GM21717 (cell line): ENCODE results near the gene TNRC6C.
"Not testable (repeated sequence)": the region's sequence is repeated elsewhere in the genome, so short reads cannot be mapped to it uniquely, and the experiment has no call there.

Experiments
- ATAC-seq: cut with Tn5 transposase; IDR thresholded peaks from one replicate; pipeline ENCODE4 v1.9.1; 2021; ENCODE audit warnings: mild to moderate bottlenecking, moderate library complexity; ENCODE audit not compliant: unreplicated experiment

TNRC6C gene

DNA sequence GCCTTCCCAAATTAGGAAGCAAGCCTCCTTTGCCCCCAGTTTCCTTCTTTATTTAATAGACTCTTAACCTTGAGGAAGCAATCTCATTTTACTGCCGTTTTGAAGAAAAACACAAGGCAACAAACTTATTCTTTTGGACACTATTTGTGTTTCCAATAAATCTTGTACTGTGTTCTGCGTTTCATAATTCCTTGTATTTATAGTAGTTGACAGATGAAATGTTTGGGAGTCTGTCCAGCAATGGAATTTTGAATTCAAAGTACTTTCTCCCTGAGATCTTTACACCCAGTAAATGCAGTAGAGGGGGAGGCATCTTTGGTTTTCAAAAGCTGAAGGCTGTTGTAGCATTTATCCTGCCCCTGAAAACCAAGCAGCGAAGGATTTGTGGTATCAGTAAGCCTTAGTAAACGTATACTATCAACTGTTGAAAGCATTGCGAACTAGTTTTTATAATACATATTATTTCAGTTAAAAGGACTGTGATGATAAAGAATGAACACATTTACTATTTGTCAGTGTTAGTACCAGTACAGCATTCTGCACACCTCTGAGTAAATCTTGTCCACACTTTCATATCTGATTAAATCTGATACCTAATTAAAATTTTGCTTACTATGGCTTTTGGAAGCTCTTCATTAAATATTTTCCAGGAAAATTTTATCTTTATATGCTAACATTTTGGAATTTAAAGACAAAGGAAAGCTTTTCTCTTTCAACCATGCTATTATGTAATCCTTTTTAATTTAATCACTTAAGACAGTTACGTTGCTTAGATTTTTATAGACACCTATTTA is 83.1 kb downstream of the TNRC6C start:
- no peak for ATAC-seq

DNA sequence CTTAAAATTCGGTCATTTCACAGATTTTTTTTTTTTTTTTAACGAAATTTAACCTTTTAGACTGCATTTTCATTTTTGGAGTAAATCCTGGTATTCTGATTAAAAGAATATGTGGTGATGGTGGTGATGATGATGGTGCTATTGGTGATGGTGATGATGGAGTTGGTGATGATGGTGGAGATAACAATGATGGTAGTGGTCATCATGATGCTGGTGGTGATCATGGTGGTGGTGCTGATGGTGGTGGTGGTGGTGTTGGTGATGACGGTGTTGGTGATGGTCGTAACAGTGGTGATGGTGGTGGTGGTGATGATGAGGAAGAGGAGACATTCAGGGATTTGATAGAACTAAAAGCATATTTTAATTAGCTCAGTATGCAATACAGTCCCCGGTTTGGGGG is 84.0 kb downstream of the TNRC6C start:
- ATAC-seq, result no peak

DNA sequence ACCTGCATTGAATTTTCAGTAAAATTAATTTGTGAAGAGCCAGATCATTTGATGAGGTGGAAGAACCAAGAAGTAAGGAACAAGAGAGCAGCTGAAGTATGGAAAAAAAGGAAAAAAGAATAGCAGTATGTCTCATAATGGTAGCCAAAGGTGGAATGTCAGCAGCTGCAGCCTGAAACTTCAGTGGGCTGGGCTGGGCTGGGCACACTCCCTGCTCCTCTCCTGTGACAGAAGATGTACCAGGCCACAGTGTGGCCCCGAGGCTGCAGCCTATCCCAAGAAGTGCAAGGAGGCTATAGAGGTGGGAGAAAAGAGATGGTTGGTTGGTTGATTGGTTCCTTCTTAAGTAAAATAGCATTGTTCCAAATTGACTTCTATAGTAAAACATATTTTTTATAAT is 84.5 kb downstream of the TNRC6C start:
- no peak for ATAC-seq

DNA sequence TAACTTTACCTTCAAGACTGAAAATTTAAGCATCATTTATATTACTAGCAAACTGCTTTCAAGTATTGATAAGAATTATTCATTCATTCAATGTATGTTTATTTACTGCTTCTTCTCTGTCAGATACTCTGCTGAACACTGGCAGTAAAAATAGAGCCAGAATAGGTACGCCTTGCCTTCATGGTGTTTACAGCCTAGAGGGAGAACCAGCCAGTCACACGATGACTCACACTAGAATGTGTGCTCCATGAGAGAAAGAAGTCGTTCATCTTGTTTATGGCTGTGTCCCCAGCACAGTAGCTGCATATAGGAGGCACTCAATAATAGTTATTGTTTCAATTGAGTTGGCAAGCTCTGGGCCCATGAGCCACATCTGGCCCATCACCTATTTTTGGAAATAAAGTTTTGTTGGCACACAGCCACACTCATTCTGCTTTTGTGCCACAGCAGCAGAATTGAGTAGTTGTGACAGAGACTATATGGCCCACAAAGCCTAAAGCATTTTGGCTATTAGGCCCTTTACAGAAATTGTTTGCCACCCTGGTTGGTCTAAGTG is 85.9 kb downstream of the TNRC6C start:
- ATAC-seq, result no peak

DNA sequence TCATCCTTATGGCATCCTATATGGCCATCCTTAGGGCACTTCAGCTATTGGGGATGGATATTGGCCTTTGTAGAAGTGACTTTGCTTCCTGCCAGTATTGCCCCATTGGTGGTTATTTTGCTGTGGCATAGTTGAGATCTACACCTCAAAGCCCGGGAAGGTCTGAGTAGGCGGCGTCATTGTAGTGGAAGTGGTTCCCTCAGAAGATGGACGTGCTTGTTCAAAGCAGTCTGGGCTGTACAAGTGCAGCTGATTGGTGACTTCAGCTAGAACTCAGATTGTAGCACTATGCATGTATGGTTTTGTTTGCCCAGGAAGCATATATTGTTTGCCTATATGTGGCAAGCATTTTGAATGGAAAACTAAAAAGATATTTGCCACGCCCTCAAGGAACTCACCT is 86.8 kb downstream of the TNRC6C start:
- ATAC-seq, result no peak

DNA sequence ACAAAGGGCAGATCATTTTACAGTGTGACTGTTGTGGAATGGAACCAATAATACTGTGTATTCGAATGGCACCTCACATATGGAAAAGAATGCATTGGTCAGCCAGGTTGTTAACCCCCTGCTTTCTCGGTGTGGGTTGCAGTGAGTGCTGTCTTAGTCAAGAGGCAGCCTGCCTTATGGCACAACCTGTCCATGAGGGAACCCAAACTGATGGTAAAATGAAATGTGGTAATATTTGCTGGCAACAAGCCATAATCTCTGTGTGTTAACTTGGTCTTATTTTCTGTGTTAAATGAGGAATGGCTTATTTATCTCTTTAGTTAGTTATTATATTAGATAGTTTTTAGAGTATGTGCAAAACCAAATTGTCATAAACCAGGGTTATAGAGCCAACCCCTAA is 88.4 kb downstream of the TNRC6C start:
- no peak for ATAC-seq

DNA sequence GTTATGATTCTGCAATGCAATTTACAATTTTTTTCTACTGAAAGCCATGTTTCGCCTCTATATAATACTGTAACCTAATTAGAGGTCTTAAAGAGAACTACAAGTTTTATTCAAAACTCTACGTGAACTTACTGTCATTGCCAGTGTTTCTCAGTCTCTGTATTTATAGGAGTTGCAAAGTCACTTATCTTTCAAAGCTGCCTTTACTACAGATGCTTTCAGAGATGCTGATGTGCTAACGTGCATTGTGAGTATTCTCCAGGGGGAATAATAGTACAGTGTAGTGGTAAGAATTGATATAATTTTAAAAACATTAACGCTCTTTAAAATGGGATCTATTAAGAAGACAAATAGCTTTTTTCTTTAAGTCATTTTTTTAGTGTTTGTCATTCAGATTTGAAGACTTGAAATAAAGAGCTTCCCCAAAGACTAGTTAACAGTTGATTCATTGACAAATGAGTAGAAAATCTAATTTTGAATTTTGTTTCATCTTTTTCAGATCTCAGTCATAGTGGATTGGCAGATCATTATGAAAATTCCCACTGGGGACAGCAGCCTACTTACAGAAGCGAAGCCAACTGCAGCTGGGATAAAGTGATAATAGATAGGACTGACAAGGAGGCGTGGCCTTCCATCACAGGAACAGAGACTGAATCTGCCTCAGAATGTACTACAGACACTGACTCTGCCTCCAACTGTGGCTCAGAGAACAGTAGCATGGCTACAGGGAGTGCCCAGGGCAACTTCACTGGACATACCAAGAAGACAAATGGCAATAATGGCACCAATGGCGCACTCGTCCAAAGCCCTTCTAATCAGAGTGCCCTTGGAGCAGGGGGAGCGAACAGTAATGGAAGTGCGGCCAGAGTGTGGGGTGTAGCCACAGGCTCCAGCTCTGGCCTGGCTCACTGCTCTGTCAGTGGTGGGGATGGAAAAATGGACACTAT is 90.1 kb downstream of the TNRC6C start:
- no peak for ATAC-seq

DNA sequence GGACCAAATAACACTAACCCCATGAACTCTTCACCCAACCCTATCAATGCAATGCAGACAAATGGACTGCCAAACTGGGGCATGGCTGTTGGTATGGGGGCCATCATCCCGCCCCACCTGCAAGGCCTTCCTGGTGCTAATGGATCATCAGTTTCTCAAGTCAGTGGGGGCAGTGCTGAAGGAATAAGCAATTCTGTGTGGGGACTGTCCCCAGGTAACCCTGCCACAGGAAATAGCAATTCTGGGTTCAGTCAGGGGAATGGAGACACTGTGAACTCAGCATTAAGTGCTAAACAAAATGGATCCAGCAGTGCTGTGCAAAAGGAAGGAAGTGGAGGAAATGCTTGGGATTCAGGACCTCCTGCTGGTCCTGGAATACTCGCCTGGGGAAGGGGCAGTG is 91.1 kb downstream of the TNRC6C start:
- no peak for ATAC-seq

DNA sequence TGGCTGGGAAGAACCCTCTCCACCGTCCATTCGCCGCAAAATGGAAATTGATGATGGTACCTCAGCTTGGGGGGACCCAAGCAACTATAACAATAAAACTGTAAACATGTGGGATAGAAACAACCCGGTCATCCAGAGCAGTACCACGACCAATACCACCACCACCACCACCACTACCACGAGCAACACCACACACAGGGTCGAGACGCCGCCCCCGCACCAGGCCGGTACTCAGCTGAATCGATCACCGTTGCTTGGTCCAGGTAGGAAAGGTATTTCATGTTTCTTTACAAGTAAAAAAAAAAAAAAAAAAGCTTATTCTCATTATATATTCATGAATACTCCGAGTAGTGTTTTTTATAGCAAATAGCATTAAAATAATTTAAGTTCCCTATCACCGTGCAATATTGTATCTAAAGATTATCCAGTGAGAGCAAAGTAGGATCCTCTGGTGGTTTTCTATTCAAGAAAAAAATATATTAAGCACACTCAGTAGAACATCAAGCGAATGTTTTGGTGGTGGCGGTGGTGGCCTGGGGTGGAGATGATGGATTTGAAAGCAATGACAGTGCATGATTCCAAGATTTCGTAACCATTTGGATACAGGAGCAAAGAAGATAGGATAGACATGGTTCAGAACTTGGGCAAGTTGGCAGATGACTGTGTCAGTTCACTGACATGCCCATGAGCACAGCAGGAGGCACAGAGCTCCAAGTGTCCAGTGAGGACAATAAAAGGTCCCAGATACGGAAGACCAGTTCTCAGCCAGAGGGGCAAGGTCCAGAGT is 92.9 kb downstream of the TNRC6C start:
- no peak for ATAC-seq

DNA sequence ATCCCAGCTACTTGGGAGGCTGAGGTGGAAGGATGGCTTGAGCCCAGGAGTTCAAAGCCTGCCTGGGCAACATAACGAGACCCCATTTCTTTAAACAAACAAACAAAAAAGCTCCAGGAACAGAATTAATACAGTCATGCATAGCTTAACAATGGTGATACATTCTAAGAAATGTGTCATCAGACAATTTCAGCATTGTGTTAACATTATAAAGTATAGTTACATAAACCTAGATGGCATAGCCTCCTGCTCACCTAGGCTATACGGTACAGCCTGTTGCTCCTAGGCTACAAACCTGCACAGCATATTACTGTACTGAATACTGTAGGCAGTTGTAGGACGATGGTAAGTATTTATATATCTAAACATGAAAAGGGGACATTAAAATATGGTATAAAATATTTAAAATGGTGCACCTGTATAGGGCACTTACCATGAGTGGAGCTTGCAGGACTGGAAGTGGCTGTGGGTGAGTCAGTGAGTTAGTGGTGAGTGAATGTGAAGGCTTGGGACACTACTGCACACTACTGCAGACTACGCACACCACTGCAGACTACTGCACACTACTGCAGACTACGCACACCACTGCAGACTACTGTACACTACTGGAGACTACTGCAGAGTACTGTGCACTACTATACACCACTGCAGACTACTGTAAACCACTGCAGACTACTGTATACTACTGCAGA is 95.4 kb downstream of the TNRC6C start:
- no peak for ATAC-seq

DNA sequence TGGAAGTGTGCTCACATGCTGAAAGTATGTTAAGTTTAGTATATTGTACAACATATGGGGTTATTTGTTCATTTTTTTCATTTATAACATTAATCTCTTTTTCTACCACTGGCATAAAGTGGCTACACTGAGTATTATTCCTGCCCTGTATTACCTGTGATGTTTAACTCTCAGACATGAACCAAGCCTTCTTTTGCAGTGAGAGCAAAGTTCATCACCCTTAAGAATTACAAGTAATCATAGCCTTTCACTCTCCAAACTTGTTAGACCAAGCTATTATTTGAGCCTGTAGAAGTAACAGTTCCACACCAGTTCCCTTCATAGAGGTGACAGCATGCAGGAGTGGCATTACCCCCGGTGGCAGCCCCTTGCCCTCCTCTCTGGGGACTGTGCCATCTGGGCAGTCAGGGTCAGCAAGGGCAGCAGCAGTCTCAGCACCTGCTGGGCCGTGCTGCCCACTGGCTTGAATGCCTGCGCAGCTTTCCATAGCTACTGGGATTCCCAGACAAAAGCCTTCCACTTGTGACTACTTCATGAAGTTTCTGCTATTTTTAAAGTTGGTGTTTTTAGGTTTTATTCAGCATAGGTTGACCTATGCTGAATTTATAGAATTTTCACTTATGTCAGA is 98.7 kb downstream of the TNRC6C start:
- ATAC-seq, result no peak

DNA sequence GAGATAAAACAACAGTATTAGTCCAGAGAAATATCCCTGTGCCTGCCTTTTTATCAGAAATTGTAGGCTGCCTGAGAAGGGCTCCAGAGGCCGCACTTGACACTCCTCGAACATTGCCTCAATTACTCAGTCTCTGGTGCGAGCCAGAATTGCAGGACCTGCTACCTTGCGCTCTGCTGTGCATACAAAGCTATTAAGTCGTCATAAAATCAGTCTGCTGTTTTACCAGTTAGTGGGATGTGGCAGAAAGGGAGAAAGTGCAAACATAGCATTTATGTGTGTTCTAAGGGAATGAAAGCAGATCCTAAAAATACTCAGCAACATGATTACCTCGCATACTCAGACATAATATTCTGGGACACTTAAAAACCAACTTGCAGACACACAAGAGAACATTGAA is 99.5 kb downstream of the TNRC6C start:
- no peak for ATAC-seq

DNA sequence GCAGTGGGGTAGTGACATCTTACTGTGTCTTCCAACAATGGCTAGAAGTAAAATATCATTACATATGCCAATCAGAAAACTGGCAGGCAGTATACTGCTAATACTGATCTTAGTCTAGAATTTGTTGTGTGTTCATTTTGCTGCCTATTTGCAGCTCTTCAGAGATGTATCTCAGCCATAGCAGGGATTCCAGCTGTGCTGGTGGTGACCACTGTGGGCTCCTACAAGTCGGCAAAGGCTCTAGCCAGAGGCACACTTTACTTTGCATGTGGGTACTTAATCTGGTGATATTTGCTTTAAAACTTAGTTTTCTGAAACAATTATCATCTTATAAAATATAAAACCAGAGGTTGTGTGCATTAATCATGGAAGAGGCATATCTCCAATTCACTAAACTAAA is 100.1 kb downstream of the TNRC6C start:
- ATAC-seq, result no peak

DNA sequence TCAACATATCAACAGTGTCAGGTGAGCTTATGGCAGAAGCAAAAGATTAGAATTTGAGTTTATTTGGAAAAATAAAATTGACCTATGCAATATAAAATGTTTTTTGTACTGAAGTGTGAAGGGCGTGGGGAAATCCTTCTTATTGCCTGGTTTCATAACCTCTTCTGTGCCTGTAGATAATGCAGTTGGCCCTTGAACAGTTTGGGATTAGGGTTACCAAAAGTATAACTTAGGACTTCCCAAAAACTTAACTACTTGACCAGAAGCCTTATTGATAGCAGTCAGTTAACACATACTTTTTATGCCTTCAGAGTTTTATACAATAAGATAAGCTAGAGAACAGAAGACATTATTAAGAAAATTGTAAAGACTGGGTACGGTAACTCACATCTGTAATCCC is 104.1 kb downstream of the TNRC6C start:
- ATAC-seq, result no peak

DNA sequence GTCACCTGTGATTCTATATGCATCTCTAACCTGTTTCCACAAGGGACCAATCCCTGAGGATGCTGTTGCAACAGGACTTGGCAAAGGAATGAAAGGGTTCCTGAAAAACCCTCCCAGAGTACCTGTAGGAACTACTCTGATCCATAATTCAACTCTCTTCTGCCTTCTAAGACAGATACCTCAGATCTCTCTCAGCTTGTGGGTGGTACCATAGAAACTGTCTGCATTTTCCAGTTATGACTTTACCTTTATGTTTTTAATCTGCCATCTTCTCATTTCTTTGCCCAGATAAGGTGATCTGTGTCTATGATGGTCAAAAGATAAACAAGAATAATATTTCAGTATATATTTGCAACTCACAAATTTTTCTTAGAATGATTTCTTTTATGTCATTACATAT is 105.0 kb downstream of the TNRC6C start:
- no peak for ATAC-seq

DNA sequence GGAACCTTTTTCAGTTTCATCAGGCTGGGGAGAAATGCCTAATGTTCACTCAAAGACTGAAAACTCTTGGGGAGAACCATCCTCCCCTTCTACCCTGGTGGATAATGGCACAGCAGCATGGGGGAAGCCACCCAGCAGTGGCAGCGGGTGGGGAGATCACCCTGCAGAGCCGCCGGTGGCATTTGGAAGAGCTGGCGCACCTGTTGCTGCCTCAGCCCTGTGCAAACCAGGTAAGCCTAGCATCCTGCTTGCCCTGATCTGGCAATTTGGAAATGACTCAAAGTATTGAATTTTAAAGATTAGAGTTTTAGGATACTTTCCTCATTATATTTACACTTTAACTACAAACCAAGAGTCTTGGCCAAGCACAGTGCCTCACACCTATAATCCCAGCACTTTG is 106.2 kb downstream of the TNRC6C start:
- ATAC-seq, result no peak

DNA sequence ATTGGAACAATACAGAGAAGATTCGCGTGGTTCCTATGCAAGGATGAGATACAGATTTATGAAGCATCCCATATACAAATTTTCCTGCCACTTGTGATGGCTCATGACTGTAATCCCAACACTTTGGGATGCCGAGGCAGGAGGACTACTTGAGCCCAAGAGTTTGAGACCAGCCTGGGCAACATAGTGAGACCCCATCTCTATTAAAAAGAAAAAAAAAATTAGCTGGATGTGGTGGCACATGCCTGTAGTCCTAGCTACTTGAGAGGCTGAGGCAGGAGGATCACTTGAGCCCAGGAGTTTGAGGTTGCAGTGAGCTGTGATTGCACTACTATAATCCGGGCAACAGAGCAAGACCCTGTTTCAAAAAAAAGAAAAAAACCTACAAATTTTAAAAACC is 108.5 kb downstream of the TNRC6C start:
- not testable (repeated sequence) for ATAC-seq

DNA sequence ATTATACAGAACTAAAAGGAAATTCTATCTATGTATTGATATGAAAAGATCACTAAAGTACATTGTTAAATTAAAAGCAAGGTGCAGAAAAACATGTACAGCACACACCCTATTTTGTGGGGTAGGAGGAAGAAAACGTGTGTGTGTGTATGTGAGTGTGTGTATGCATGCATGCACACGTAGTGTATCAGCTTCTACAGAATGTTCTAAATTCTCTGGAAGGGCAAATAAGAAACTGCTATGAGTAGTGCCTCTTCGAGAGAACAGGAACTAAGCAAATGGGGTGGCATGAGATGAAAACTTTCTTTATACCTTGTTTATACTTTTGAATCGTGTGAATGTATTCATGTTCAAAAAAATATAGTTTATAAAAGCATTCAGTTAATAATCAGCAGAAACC is 111.2 kb downstream of the TNRC6C start:
- no peak for ATAC-seq

DNA sequence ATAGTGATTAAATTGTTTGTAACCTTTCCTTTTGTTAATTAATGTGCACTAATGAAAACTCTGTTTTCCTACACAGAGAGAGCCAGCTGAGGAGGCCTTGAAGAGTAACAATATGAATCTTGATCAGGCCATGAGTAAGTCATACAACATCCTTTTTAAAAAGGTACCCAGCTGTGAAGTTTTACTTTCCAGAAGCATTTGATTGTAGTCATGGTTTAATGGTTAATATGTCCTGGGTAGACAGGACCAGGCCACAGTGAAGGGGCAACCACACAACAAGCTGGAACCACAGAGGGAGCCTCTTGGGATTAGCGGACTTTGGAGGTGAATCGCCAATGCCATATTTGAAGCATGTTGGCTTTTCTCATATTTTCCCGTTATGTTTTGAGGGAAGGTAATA is 114.5 kb downstream of the TNRC6C start:
- no peak for ATAC-seq

DNA sequence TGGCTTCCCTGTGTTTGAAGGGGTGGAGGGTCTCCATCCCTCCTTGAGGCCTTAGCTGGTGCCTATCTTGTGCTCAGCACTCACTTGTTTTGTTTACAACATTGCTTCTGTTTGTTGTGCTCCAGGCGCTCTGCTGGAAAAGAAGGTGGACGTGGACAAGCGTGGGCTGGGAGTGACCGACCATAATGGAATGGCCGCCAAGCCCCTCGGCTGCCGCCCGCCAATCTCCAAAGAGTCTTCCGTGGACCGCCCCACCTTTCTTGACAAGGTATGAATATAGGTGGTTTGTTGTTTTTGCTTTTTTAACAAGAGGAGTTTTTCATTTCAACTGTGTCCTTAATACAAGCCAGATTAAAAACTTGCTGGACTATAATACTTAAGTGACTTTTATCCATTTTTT is 116.5 kb downstream of the TNRC6C start:
- ATAC-seq, result no peak
